HEK293 (cell line): ENCODE measurements around the gene KRTAP10-5.

ENCODE experiments used
- CTCF ChIP-seq: fragments of 450-650 bp; formaldehyde crosslinking; IDR thresholded peaks from 2 replicates; pipeline ENCODE4 v1.5.1; 2016; ENCODE audit warnings: missing biosample characterization, missing genetic modification characterization
- TCF7L2 ChIP-seq: IDR thresholded peaks from 2 replicates; pipeline ENCODE4 v1.6.1; 2011; ENCODE audit warnings: low read depth, mild to moderate bottlenecking, inconsistent platforms, low read length, moderate library complexity, borderline replicate concordance
- ZBTB21 ChIP-seq: fragments of 450-650 bp; formaldehyde crosslinking; IDR thresholded peaks from 2 replicates; pipeline ENCODE4 v1.5.1; 2017; ENCODE audit warnings: missing biosample characterization, missing genetic modification characterization
- ZEB2 ChIP-seq: fragments of 450-650 bp; formaldehyde crosslinking; IDR thresholded peaks from 2 replicates; pipeline ENCODE4 v1.5.1; 2016; ENCODE audit warnings: missing biosample characterization, missing genetic modification characterization
- ZNF791 ChIP-seq: fragments of 450-650 bp; formaldehyde crosslinking; IDR thresholded peaks from 2 replicates; pipeline ENCODE4 v1.5.1; 2016; ENCODE audit warnings: missing biosample characterization, missing genetic modification characterization

GRCh38 chr21:44625756-44626155 lies 45.4 kb upstream of the KRTAP10-5 start:
- TF ChIP-seq TCF7L2 (no peak), CTCF (no peak), ZBTB21 (no peak), ZNF791 (tag by site-specific recombination) (no peak), ZEB2 (tag by site-specific recombination) (no peak)
